ENCODE measurements around the gene SLC39A11.

Gene SLC39A11

GRCh38 chr17:72870367-72870985 is 222.0 kb downstream of the SLC39A11 start:
- DNase-seq (ENCODE audit: low read depth in 2 of 2) = no peak

GRCh38 chr17:72869630-72870029 is 222.9 kb downstream of the SLC39A11 start:
- DNase-seq (ENCODE audit: low read depth in 2 of 2) = no peak

- DNase-seq (ENCODE audit: low read depth in 2 of 2) = no peak
Observed at GRCh38 chr17:72865954-72866353, 226.5 kb downstream of the SLC39A11 start.

- DNase-seq (ENCODE audit: low read depth in 2 of 2) = peak in 1 of 2 donors; percentile 2
Observed at GRCh38 chr17:72863526-72864211, 228.8 kb downstream of the SLC39A11 start.

GRCh38 chr17:72862276-72862999 is 230.1 kb downstream of the SLC39A11 start:
- no peak for DNase-seq (ENCODE audit: low read depth in 2 of 2)

GRCh38 chr17:72861811-72862210 is 230.7 kb downstream of the SLC39A11 start:
- DNase-seq (ENCODE audit: low read depth in 2 of 2) = no peak

GRCh38 chr17:72860778-72861177 is 231.7 kb downstream of the SLC39A11 start:
- DNase-seq (ENCODE audit: low read depth in 2 of 2) = no peak

- no peak for DNase-seq (ENCODE audit: low read depth in 2 of 2)
Observed at GRCh38 chr17:72858826-72859495, 233.5 kb downstream of the SLC39A11 start.

- no peak for DNase-seq (ENCODE audit: low read depth in 2 of 2)
Observed at GRCh38 chr17:72853440-72854415, 238.8 kb downstream of the SLC39A11 start.

GRCh38 chr17:72852277-72852938 is 240.1 kb downstream of the SLC39A11 start:
- no peak for DNase-seq (ENCODE audit: low read depth in 2 of 2)

GRCh38 chr17:72850410-72851118 is 241.9 kb downstream of the SLC39A11 start:
- no peak for DNase-seq (ENCODE audit: low read depth in 2 of 2)

GRCh38 chr17:72846399-72846798 is 246.1 kb downstream of the SLC39A11 start:
- no peak for DNase-seq (ENCODE audit: low read depth in 2 of 2)

GRCh38 chr17:72843591-72843990 is 248.9 kb downstream of the SLC39A11 start:
- DNase-seq (ENCODE audit: low read depth in 2 of 2) = no peak

GRCh38 chr17:72840019-72840418 is 252.5 kb downstream of the SLC39A11 start:
- no peak for DNase-seq (ENCODE audit: low read depth in 2 of 2)

- DNase-seq (ENCODE audit: low read depth in 2 of 2) = no peak
Observed at GRCh38 chr17:72839131-72839725, 253.3 kb downstream of the SLC39A11 start.

GRCh38 chr17:72838581-72838980 is 253.9 kb downstream of the SLC39A11 start:
- no peak for DNase-seq (ENCODE audit: low read depth in 2 of 2)

GRCh38 chr17:72838068-72838467 is 254.4 kb downstream of the SLC39A11 start:
- no peak for DNase-seq (ENCODE audit: low read depth in 2 of 2)

GRCh38 chr17:72837335-72837734 is 255.2 kb downstream of the SLC39A11 start:
- DNase-seq (ENCODE audit: low read depth in 2 of 2) = no peak

- DNase-seq (ENCODE audit: low read depth in 2 of 2) = no peak
Observed at GRCh38 chr17:72833128-72833765, 259.2 kb downstream of the SLC39A11 start.
